ENCODE data around the gene FRYL.

FRYL gene

GRCh38 chr4:48575964-48576363 is 204.1 kb downstream of the FRYL start:
- DNase-seq (ENCODE audit: low spot score), result no peak
- TF ChIP-seq CTCF (IDR thresholded peaks at IDR 0.05; ENCODE audit: extremely low read depth, insufficient read depth, missing control alignments), result no peak
- in situ Hi-C loops (cut with MboI; ENCODE audit: low pct_unique_long_range_greater_than_20kb, low sequenced_read_pairs, unreplicated experiment), result loop anchor here (10.0 kb wide), 1 partner anchor 369 kb away; no protein-coding TSS in a partner anchor

DNA sequence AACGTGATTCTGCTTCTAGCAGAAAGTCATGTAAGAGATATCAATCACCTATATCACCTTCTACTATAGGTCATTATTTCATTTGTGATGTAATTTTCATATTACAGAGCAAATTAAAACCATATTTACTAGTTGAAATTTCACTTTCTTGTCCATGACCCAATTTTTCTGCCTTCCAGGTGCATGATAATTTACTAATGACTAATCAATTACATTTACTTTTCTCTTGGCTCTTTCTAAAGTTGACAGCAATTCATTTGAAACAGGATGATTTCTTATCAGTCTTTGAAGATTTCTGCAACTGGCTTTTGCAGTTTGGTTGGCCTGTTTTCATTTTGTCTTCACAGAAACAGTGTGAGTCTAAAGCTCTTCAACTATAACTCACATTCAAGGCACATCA is 208.6 kb downstream of the FRYL start:
- TF ChIP-seq CTCF (IDR thresholded peaks at IDR 0.05; ENCODE audit: extremely low read depth, insufficient read depth, missing control alignments), result no peak
- no peak for DNase-seq (ENCODE audit: low spot score)
- in situ Hi-C loops (cut with MboI; ENCODE audit: low pct_unique_long_range_greater_than_20kb, low sequenced_read_pairs, unreplicated experiment), result loop anchor here (10.0 kb wide), 1 partner anchor 373 kb away; no protein-coding TSS in a partner anchor

- in situ Hi-C loops (cut with MboI; ENCODE audit: low pct_unique_long_range_greater_than_20kb, low sequenced_read_pairs, unreplicated experiment), result loop anchor here (10.0 kb wide), 1 partner anchor 374 kb away; no protein-coding TSS in a partner anchor
- TF ChIP-seq CTCF (IDR thresholded peaks at IDR 0.05; ENCODE audit: extremely low read depth, insufficient read depth, missing control alignments), result no peak
- no peak for DNase-seq (ENCODE audit: low spot score)
Measured at GRCh38 chr4:48570646-48571220, 209.3 kb downstream of the FRYL start.

GRCh38 chr4:48566034-48566384 is 214.1 kb downstream of the FRYL start:
- in situ Hi-C loops (cut with MboI; ENCODE audit: low pct_unique_long_range_greater_than_20kb, low sequenced_read_pairs, unreplicated experiment), result no loop called here
- TF ChIP-seq CTCF (IDR thresholded peaks at IDR 0.05; ENCODE audit: extremely low read depth, insufficient read depth, missing control alignments), result no peak
- no peak for DNase-seq (ENCODE audit: low spot score)

- DNase-seq (ENCODE audit: low spot score), result no peak
- no peak for TF ChIP-seq CTCF (IDR thresholded peaks at IDR 0.05; ENCODE audit: extremely low read depth, insufficient read depth, missing control alignments)
- in situ Hi-C loops (cut with MboI; ENCODE audit: low pct_unique_long_range_greater_than_20kb, low sequenced_read_pairs, unreplicated experiment), result no loop called here
Measured at GRCh38 chr4:48565362-48566033, 214.6 kb downstream of the FRYL start.

DNA sequence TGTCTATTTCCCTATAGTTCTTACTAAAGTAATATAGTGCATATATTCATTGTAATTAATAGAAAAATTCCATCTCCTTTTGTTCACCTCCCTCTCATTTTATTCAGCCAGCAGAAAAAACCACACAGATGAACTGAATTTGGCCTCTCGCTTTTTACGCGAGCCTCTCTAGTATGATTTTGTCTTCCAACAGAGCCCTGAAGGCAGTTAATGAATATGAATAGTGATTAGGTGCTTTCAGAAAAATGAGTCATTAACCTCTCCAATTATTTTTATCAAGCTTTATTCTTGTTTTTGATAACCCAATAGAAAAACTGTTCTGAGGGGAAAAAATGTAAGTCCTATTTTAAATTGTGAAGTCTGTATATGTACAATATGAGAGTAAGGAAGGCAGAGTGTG is 215.9 kb downstream of the FRYL start:
- TF ChIP-seq CTCF (IDR thresholded peaks at IDR 0.05; ENCODE audit: extremely low read depth, insufficient read depth, missing control alignments), result no peak
- in situ Hi-C loops (cut with MboI; ENCODE audit: low pct_unique_long_range_greater_than_20kb, low sequenced_read_pairs, unreplicated experiment), result no loop called here
- DNase-seq (ENCODE audit: low spot score), result no peak

Data from GM13977 (cell line).